Right lobe of liver (tissue), 4 donors: ENCODE measurements around the gene CERS5.

Experiments
- CTCF ChIP-seq, 4 donors: fragments of 200-600 bp in 3 of 4; fragments of 450-650 bp in 1 of 4; IDR thresholded peaks; one replicate each; pipeline versions ENCODE4 v1.5.1 to v1.8.0; 2016 to 2022; ENCODE audit warnings: antibody characterized with exemption in 4 of 4, mild to moderate bottlenecking in 2 of 4
- POLR2A ChIP-seq: fragments of 450-650 bp; IDR thresholded peaks from one replicate; pipeline ENCODE4 v1.6.1; 2017; ENCODE audit warnings: antibody characterized with exemption, mild to moderate bottlenecking
- donor health status: DM: no; HTN: no; CAD: no.
- donor health status: DM: no; HTN: no; CAD: no.
- donor health status: DM: no; HTN: yes; CAD: no.

DNA sequence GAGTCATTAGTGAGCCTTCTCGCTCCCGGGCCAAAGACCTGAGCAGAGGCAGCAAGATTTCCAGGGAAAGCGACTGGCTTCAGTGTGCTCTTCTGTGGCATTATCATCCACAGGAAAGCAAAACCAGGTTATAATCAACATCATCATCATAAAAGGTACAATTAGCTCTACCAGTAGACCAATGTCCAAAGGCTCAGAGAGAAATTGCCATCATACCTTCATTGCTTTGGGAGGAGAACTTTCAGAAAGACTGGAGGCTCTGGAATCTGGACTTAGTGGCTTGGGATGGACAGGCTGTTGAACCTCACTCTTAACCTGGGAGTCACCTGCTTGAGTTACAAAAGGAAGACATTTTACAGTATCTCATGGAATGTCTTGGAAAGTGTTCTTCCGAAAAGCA lies 25.1 kb upstream of the CERS5 start:
- TF ChIP-seq CTCF (IDR thresholded peaks at IDR 0.05) (no peak), POLR2A (no peak)
